Keratinocyte (primary cell): Measurements from ENCODE around the gene SPG7. TPM values are rescaled to one million over a fixed set of nuclear protein-coding genes. Genes with fewer than 3 reads are reported as not detected.
A peak's percentile ranks its signal among the peaks of the same experiment; 100 is the strongest.

Experiments used
- DNase-seq: peaks from one replicate; pipeline ENCODE4 v3.0.0-alpha.2; 2011; ENCODE audit warnings: low read depth, missing footprints, low spot score
- FAIRE-seq: peaks from 2 replicates; lab custom pipeline; 2011; peaks lifted over from hg19 to GRCh38; lab: Jason Lieb, UNC
- H2AFZ ChIP-seq: 2 replicates; pipeline ENCODE4 v1.6.0; 2012; ENCODE audit warnings: low read length, control low read depth, inconsistent platforms; ENCODE audit not compliant: control insufficient read depth
- H3K27ac ChIP-seq: 2 replicates; pipeline ENCODE4 v1.5.1; 2011; ENCODE audit warnings: low read length; ENCODE audit not compliant: control insufficient read depth, insufficient read depth
- H3K27me3 ChIP-seq: 3 replicates; pipeline ENCODE4 v1.6.0; 2011; ENCODE audit warnings: low read length; ENCODE audit not compliant: control insufficient read depth, insufficient read depth; ENCODE audit errors: extremely low read depth
- H3K36me3 ChIP-seq, 2 experiments: 2 replicates in 1 of 2; 3 replicates in 1 of 2; pipeline ENCODE4 v1.5.1; 2011; ENCODE audit warnings: low read length in 2 of 2, mild to moderate bottlenecking in 1 of 2; ENCODE audit not compliant: control insufficient read depth in 2 of 2, insufficient read depth in 2 of 2; ENCODE audit errors: extremely low read depth in 1 of 2
- H3K4me1 ChIP-seq: 3 replicates; pipeline ENCODE4 v1.5.1; 2011; ENCODE audit warnings: low read length; ENCODE audit not compliant: control insufficient read depth, insufficient read depth; ENCODE audit errors: extremely low read depth
- H3K4me2 ChIP-seq: 3 replicates; pipeline ENCODE4 v1.6.0; 2011; ENCODE audit warnings: low read depth, low read length; ENCODE audit not compliant: control insufficient read depth, insufficient read depth; ENCODE audit errors: extremely low read depth
- H3K4me3 ChIP-seq, 3 experiments: fragments of 200-600 bp in 1 of 3; sonication (generic) in 1 of 3; 2 replicates in 2 of 3; 3 replicates in 1 of 3; pipeline ENCODE4 v1.5.1; 2011 to 2016; ENCODE audit warnings: low read length in 3 of 3, mild to moderate bottlenecking in 3 of 3, control low read depth in 2 of 3, inconsistent platforms in 1 of 3, low read depth in 1 of 3, mixed read lengths in 1 of 3, mixed run types in 1 of 3, moderate library complexity in 1 of 3; ENCODE audit not compliant: control insufficient read depth in 2 of 3, insufficient read depth in 2 of 3; ENCODE audit errors: extremely low read depth in 1 of 3
- H3K79me2 ChIP-seq: 2 replicates; pipeline ENCODE4 v1.6.0; 2012; ENCODE audit warnings: low read length; ENCODE audit not compliant: control insufficient read depth, insufficient read depth
- H3K9ac ChIP-seq: 3 replicates; pipeline ENCODE4 v1.6.0; 2011; ENCODE audit warnings: low read length; ENCODE audit not compliant: control insufficient read depth, insufficient read depth; ENCODE audit errors: extremely low read depth
- H3K9me1 ChIP-seq: 3 replicates; pipeline ENCODE4 v1.6.0; 2011; ENCODE audit warnings: low read length; ENCODE audit not compliant: control insufficient read depth, insufficient read depth; ENCODE audit errors: extremely low read depth
- H3K9me3 ChIP-seq: 2 replicates; pipeline ENCODE4 v1.5.1; 2012; ENCODE audit warnings: low read depth, low read length; ENCODE audit not compliant: control insufficient read depth
- H4K20me1 ChIP-seq: 3 replicates; pipeline ENCODE4 v1.6.0; 2011; ENCODE audit warnings: low read length; ENCODE audit not compliant: control insufficient read depth, insufficient read depth; ENCODE audit errors: extremely low read depth
- CTCF ChIP-seq, 3 experiments: IDR thresholded peaks in 1 of 3; conservative IDR thresholded peaks in 1 of 3; optimal IDR thresholded peaks in 1 of 3; 2 replicates in 2 of 3; 3 replicates in 1 of 3; pipeline versions ENCODE3 to v1.5.1; 2011; ENCODE audit warnings: low read length in 3 of 3, mild to moderate bottlenecking in 3 of 3, moderate library complexity in 2 of 3, control low read depth in 1 of 3, inconsistent platforms in 1 of 3; ENCODE audit not compliant: insufficient read depth in 2 of 3; ENCODE audit errors: extremely low read depth in 1 of 3
- EZH2 ChIP-seq: IDR thresholded peaks from one replicate; pipeline ENCODE4 v1.6.1; 2012; ENCODE audit warnings: inconsistent platforms, mild to moderate bottlenecking, low read length, moderate library complexity
- dilution Hi-C: fragments of 300-500 bp; cut with MboI; formaldehyde crosslinking; loops from one replicate; pipeline ENCODE4 v1.7.0; 2020; ENCODE audit warnings: low sequenced_read_pairs; ENCODE audit not compliant: extremely low pct_ligation_motif_present
- polyA plus RNA-seq, 5 experiments: library from polyadenylated mRNA; depleted of rRNA in 3 of 5; stranded (reverse) in 3 of 5; stranded (forward) in 1 of 5; unstranded in 1 of 5; fragments of >200 nt; gene quantifications; 1 replicate in 1 of 5; 2 replicates in 3 of 5; 3 replicates in 1 of 5; pipeline versions ENCODE4 v1.2.1 to v1.2.3, GENCODE V29; 2011 to 2012; ENCODE audit warnings: missing spikeins in 2 of 5, low read depth in 1 of 5, low replicate concordance in 1 of 5

The SPG7 gene
- polyA plus RNA-seq, 1 donor (not counting 4 experiments of a cell fraction or from before 2014, with no cell fraction given) = 45.2 TPM

- H3K4me2 ChIP-seq = peak overlapping the region; percentile 51
- H3K9ac ChIP-seq = no peak overlapping the region
- peaks cover 67% of the 10 kb centered on the region for H4K20me1 ChIP-seq
- H3K27me3 ChIP-seq = no peaks in the 10 kb centered on the region
- peaks cover 2 to 26% of the 10 kb centered on the region in 2 experiments for H3K36me3 ChIP-seq
- no peak overlapping the region for H3K27ac ChIP-seq
- H3K4me1 ChIP-seq = peaks cover 69% of the 10 kb centered on the region
- H3K9me3 ChIP-seq = no peaks in the 10 kb centered on the region
- DNase-seq (no peak), FAIRE-seq (no peak)
- peaks cover 90% of the 10 kb centered on the region for H3K79me2 ChIP-seq
- H3K4me3 ChIP-seq = no peak overlapping the region
- dilution Hi-C loops = no loop called here
- no peak for TF ChIP-seq CTCF (optimal IDR thresholded peaks at IDR 0.05 in 1 of 3, IDR thresholded peaks at IDR 0.05 in 1 of 3, conservative IDR thresholded peaks at IDR 0.05 in 1 of 3; ENCODE audit: extremely low read depth in 1 of 3, insufficient read depth in 2 of 3, low read length in 3 of 3)
- peaks cover 17% of the 10 kb centered on the region for H3K9me1 ChIP-seq
- H2AFZ ChIP-seq = no peak overlapping the region
These were observed 22.4 kb upstream of the SPG7 start for GRCh38 chr16:89485701-89486246.

GRCh38 chr16:89489040-89489897, 18.9 kb upstream of the SPG7 start:
- DNase-seq (no peak), FAIRE-seq (peak; percentile 46)
- no peak overlapping the region for H2AFZ ChIP-seq
- peak overlapping the region; percentile 72 for H3K9ac ChIP-seq
- H3K4me1 ChIP-seq = peaks cover 44% of the 10 kb centered on the region
- peak overlapping the region; percentile 74 to 95 (median 87) for H3K4me3 ChIP-seq
- dilution Hi-C loops = no loop called here
- H3K27ac ChIP-seq = peak overlapping the region; percentile 60
- no peaks in the 10 kb centered on the region for H3K9me3 ChIP-seq
- H3K27me3 ChIP-seq = no peaks in the 10 kb centered on the region
- H4K20me1 ChIP-seq = peaks cover 36% of the 10 kb centered on the region
- H3K36me3 ChIP-seq = peaks cover 2 to 20% of the 10 kb centered on the region in 2 experiments
- H3K9me1 ChIP-seq = peaks cover 10% of the 10 kb centered on the region
- TF ChIP-seq EZH2 = no peak
- TF ChIP-seq CTCF (optimal IDR thresholded peaks at IDR 0.05 in 1 of 3, IDR thresholded peaks at IDR 0.05 in 1 of 3, conservative IDR thresholded peaks at IDR 0.05 in 1 of 3; ENCODE audit: extremely low read depth in 1 of 3, insufficient read depth in 2 of 3, low read length in 3 of 3) = peak in 2 of 3 experiments; percentile 15 to 25
- H3K79me2 ChIP-seq = peaks cover 72% of the 10 kb centered on the region
- peak overlapping the region; percentile 100 for H3K4me2 ChIP-seq
